ENCODE results near the gene LGALS9.
"Not testable (repeated sequence)": the region's sequence is repeated elsewhere in the genome, so short reads cannot be mapped to it uniquely, and the experiment has no call there.

LGALS9 gene

GRCh38 chr17:27625856-27626255 lies 5.1 kb upstream of the LGALS9 start:
- no peak for DNase-seq (ENCODE audit: extremely low read depth in 1 of 2, low read depth in 1 of 2)

- no peak for DNase-seq (ENCODE audit: extremely low read depth in 1 of 2, low read depth in 1 of 2)
Observed at GRCh38 chr17:27627514-27627913, 3.5 kb upstream of the LGALS9 start.

GRCh38 chr17:27628376-27628775 lies 2.6 kb upstream of the LGALS9 start:
- no peak for DNase-seq (ENCODE audit: extremely low read depth in 1 of 2, low read depth in 1 of 2)

- DNase-seq (ENCODE audit: extremely low read depth in 1 of 2, low read depth in 1 of 2), result not testable (repeated sequence)
Observed at GRCh38 chr17:27629260-27629659, 1.7 kb upstream of the LGALS9 start.

GRCh38 chr17:27631411-27631760 lies 398 bp downstream of the LGALS9 start:
- no peak for DNase-seq (ENCODE audit: extremely low read depth in 1 of 2, low read depth in 1 of 2)

- DNase-seq (ENCODE audit: extremely low read depth in 1 of 2, low read depth in 1 of 2), result no peak
Observed at GRCh38 chr17:27631897-27632725, 1.1 kb downstream of the LGALS9 start.

- not testable (repeated sequence) for DNase-seq (ENCODE audit: extremely low read depth in 1 of 2, low read depth in 1 of 2)
Observed at GRCh38 chr17:27632766-27633165, 1.8 kb downstream of the LGALS9 start.

- no peak for DNase-seq (ENCODE audit: extremely low read depth in 1 of 2, low read depth in 1 of 2)
Observed at GRCh38 chr17:27633312-27634025, 2.5 kb downstream of the LGALS9 start.

GRCh38 chr17:27634026-27634335 lies 3.0 kb downstream of the LGALS9 start:
- DNase-seq (ENCODE audit: extremely low read depth in 1 of 2, low read depth in 1 of 2), result no peak

GRCh38 chr17:27634776-27635175 lies 3.8 kb downstream of the LGALS9 start:
- DNase-seq (ENCODE audit: extremely low read depth in 1 of 2, low read depth in 1 of 2), result no peak

GRCh38 chr17:27635275-27635823 lies 4.4 kb downstream of the LGALS9 start:
- DNase-seq (ENCODE audit: extremely low read depth in 1 of 2, low read depth in 1 of 2), result no peak

GRCh38 chr17:27636005-27636520 lies 5.1 kb downstream of the LGALS9 start:
- DNase-seq (ENCODE audit: extremely low read depth in 1 of 2, low read depth in 1 of 2), result not testable (repeated sequence)

GRCh38 chr17:27637818-27638217 lies 6.8 kb downstream of the LGALS9 start:
- not testable (repeated sequence) for DNase-seq (ENCODE audit: extremely low read depth in 1 of 2, low read depth in 1 of 2)

GRCh38 chr17:27638415-27638914 lies 7.5 kb downstream of the LGALS9 start:
- DNase-seq (ENCODE audit: extremely low read depth in 1 of 2, low read depth in 1 of 2), result not testable (repeated sequence)

GRCh38 chr17:27640790-27641189 lies 9.8 kb downstream of the LGALS9 start:
- no peak for DNase-seq (ENCODE audit: extremely low read depth in 1 of 2, low read depth in 1 of 2)

- no peak for DNase-seq (ENCODE audit: extremely low read depth in 1 of 2, low read depth in 1 of 2)
Observed at GRCh38 chr17:27644586-27644985, 13.6 kb downstream of the LGALS9 start.

- not testable (repeated sequence) for DNase-seq (ENCODE audit: extremely low read depth in 1 of 2, low read depth in 1 of 2)
Observed at GRCh38 chr17:27645621-27646020, 14.6 kb downstream of the LGALS9 start.

GRCh38 chr17:27646232-27646631 lies 15.2 kb downstream of the LGALS9 start:
- no peak for DNase-seq (ENCODE audit: extremely low read depth in 1 of 2, low read depth in 1 of 2)

- DNase-seq (ENCODE audit: extremely low read depth in 1 of 2, low read depth in 1 of 2), result no peak
Observed at GRCh38 chr17:27647765-27648164, 16.8 kb downstream of the LGALS9 start.

GRCh38 chr17:27649111-27649571 lies 18.2 kb downstream of the LGALS9 start:
- not testable (repeated sequence) for DNase-seq (ENCODE audit: extremely low read depth in 1 of 2, low read depth in 1 of 2)

- DNase-seq (ENCODE audit: extremely low read depth in 1 of 2, low read depth in 1 of 2), result no peak
Observed at GRCh38 chr17:27649929-27650328, 18.9 kb downstream of the LGALS9 start.

All from stimulated activated CD8-positive, alpha-beta memory T cell treated with anti-CD3 and anti-CD28 coated beads, Interleukin-7, amount 100 ng/mL, for 48 hours (primary cell).